Transverse colon (tissue), 4 donors: Measurements from ENCODE around the gene CISD3. TPM values are rescaled to one million over a fixed set of nuclear protein-coding genes. Genes with fewer than 3 reads are reported as not detected.

Source experiments
- DNase-seq: peaks from one replicate; pipeline ENCODE4 v3.0.0-alpha.2; 2019
- H3K27ac ChIP-seq, 4 donors: fragments of 200-600 bp; sonication (generic); 2 replicates each; pipeline ENCODE4 v1.5.1; 2016 to 2018; ENCODE audit warnings: inconsistent platforms in 4 of 4
- H3K27me3 ChIP-seq: fragments of 200-600 bp; sonication (generic); 2 replicates; pipeline ENCODE4 v1.5.1; 2017; ENCODE audit warnings: inconsistent platforms
- H3K36me3 ChIP-seq, 4 donors: fragments of 200-600 bp; sonication (generic); 2 replicates each; pipeline ENCODE4 v1.5.1; 2017 to 2019; ENCODE audit warnings: inconsistent platforms in 4 of 4
- H3K4me1 ChIP-seq, 4 donors: fragments of 200-600 bp; sonication (generic); 2 replicates each; pipeline ENCODE4 v1.5.1; 2017 to 2020; ENCODE audit warnings: inconsistent platforms in 4 of 4
- H3K4me3 ChIP-seq, 4 donors: fragments of 200-600 bp; sonication (generic); 1 replicate in 1 of 4; 2 replicates in 3 of 4; pipeline versions ENCODE4 v1.5.1 to v1.6.1; 2017 to 2019; ENCODE audit warnings: inconsistent platforms in 4 of 4
- H3K9me3 ChIP-seq, 2 donors: fragments of 200-600 bp; sonication (generic); 2 replicates each; pipeline ENCODE4 v1.5.1; 2017 to 2019; ENCODE audit warnings: inconsistent platforms in 2 of 2
- EP300 ChIP-seq: sonication (generic); formaldehyde crosslinking; IDR thresholded peaks from one replicate; pipeline ENCODE4 v1.6.1; 2017; ENCODE audit warnings: antibody characterized with exemption, low read depth
- POLR2A ChIP-seq: fragments of 450-650 bp; IDR thresholded peaks from one replicate; pipeline ENCODE4 v1.6.1; 2016; ENCODE audit warnings: antibody characterized with exemption, mild to moderate bottlenecking, moderate library complexity
- POLR2AphosphoS5 ChIP-seq, 3 donors: sonication (generic); formaldehyde crosslinking; IDR thresholded peaks; one replicate each; pipeline ENCODE4 v1.6.1; 2016; ENCODE audit warnings: antibody characterized with exemption in 3 of 3
- WGBS, 2 donors: methylation state at CpG; one replicate each; pipeline ENCODE4 v1.1.5; 2018; ENCODE audit warnings: low coverage in 1 of 2; 5-methylcytosine and 5-hydroxymethylcytosine counted together
- in situ Hi-C, 4 donors: fragments of 200-750 bp; cut with MboI; loops; one replicate each; pipeline versions ENCODE4 v1.15.0 to v1.15.1; 2017; ENCODE audit warnings: low sequenced_read_pairs in 3 of 4, low pct_ligation_motif_present in 1 of 4, low pct_unique_long_range_greater_than_20kb in 1 of 4
- intact Hi-C: fragments of 100-400 bp; cut with DNase I; formaldehyde crosslinking; loops from one replicate; pipeline ENCODE4 v1.15.1; 2023; ENCODE audit warnings: low total_unique reads
- total RNA-seq, 4 donors: library from RNA; depleted of rRNA; stranded (reverse); fragments of >200 nt; gene quantifications; one replicate each; pipeline ENCODE4 v1.1.0, GENCODE V29; 2016
- TF ChIP-seq, protein P1 (sequence below), 5 experiments: fragments of 200-600 bp in 3 of 5; fragments of 450-650 bp in 2 of 5; sonication (generic) in 3 of 5; IDR thresholded peaks; 1 replicate in 2 of 5; 2 replicates in 3 of 5; pipeline ENCODE4 v1.5.1; 2016 to 2017; ENCODE audit warnings: antibody characterized with exemption in 5 of 5, inconsistent platforms in 3 of 5, mild to moderate bottlenecking in 2 of 5, moderate library complexity in 1 of 5

CISD3 gene
- total RNA-seq, 4 donors from 2014 or later: 11.2 to 35.0 (median 20.5) TPM

DNA sequence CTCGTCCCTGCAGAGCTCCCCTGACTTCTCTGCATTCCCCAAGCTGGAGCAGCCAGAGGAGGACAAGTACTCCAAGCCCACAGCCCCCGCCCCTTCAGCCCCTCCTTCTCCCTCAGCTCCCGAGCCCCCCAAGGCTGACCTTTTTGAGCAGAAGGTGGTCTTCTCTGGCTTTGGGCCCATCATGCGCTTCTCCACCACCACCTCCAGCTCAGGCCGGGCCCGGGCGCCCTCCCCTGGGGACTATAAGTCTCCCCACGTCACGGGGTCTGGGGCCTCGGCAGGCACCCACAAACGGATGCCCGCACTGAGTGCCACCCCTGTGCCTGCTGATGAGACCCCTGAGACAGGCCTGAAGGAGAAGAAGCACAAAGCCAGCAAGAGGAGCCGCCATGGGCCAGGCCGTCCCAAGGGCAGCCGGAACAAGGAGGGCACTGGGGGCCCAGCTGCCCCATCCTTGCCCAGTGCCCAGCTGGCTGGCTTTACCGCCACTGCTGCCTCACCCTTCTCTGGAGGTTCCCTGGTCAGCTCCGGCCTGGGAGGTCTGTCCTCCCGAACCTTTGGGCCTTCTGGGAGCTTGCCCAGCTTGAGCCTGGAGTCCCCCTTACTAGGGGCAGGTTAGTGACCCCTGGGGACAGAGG lies 13.7 kb upstream of the CISD3 start:
- intact Hi-C loops: no loop called here
- Histone ChIP-seq H3K9me3 (no peaks in the 10 kb centered on the region), H3K27ac (no peak overlapping the region), H3K4me3 (no peak overlapping the region), H3K36me3 (peaks cover 0 to 31% (median 9%) of the 10 kb centered on the region in 4 donors), H3K4me1 (peaks cover 0 to 10% (median 0%) of the 10 kb centered on the region in 4 donors), H3K27me3 (no peaks in the 10 kb centered on the region)
- TF ChIP-seq EP300 (no peak), POLR2A (no peak), POLR2AphosphoS5 (IDR thresholded peaks at IDR 0.05) (no peak)
- TF ChIP-seq, protein P1, sequence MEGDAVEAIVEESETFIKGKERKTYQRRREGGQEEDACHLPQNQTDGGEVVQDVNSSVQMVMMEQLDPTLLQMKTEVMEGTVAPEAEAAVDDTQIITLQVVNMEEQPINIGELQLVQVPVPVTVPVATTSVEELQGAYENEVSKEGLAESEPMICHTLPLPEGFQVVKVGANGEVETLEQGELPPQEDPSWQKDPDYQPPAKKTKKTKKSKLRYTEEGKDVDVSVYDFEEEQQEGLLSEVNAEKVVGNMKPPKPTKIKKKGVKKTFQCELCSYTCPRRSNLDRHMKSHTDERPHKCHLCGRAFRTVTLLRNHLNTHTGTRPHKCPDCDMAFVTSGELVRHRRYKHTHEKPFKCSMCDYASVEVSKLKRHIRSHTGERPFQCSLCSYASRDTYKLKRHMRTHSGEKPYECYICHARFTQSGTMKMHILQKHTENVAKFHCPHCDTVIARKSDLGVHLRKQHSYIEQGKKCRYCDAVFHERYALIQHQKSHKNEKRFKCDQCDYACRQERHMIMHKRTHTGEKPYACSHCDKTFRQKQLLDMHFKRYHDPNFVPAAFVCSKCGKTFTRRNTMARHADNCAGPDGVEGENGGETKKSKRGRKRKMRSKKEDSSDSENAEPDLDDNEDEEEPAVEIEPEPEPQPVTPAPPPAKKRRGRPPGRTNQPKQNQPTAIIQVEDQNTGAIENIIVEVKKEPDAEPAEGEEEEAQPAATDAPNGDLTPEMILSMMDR (IDR thresholded peaks at IDR 0.05): no peak
- WGBS, 2 donors: 85 to 100% methylated on average over 1 to 8 of the region's 18 CpGs
- no peak for DNase-seq
- in situ Hi-C loops: no loop called here

DNA sequence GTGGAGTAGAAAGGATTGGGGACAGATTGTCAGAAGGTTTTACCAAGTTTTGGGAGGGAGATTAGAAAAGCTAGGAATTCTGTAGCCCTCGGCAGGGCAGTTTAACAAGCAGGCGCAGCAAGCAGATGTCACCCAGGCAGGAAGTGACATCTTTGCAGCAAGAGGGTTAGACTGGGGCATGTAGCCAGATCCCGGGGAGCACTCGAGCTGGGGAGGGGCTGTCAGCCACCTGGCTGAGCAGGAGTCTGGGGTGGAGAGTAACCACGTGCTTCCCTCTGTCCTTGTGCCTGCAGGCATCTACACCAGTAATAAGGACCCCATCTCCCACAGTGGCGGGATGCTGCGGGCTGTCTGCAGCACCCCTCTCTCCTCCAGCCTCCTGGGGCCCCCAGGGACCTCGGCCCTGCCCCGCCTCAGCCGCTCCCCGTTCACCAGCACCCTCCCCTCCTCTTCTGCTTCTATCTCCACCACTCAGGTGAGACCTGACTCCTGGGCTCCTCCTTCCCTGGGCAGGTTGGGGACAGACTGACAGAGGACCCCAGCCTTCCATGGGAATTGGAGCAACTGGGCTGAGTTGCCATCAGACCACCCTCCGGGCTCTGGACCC lies 12.9 kb upstream of the CISD3 start:
- 83% methylated on average over 12 of the region's 12 CpGs; no CpG with 5 or more reads in 1 of the 2 donors for WGBS, 2 donors
- peaks cover 0 to 31% (median 7%) of the 10 kb centered on the region in 4 donors for H3K36me3 ChIP-seq
- in situ Hi-C loops: no loop called here

DNA sequence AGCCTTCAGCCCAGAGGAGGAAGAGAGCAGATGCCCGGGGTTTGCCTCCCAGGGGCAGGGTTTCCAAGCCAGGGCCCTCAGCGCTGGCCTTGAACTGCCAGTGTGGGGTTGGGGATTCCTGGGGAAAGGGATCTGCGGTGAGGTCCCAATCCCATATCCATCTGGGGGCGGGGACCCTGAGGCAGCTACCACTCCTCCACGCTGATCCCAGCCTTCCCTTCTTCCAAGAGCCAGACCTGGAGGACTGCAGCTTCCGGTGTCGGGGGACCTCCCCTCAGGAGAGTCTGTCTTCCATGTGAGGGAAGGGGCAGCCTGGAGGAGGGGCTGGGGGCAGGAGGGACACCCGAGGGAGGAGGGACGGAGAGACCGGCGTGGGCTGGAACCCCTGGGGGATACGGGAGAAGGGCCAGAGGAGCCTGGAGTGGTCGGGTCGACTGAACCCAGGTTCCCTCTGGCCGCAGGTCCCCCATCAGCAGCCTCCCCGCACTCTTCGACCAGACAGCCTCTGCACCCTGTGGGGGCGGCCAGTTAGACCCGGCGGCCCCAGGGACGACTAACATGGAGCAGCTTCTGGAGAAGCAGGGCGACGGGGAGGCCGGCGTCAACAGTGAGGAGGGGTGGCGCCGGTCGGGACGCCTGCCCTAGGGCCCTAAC lies 10.7 kb upstream of the CISD3 start:
- no peak overlapping the region for H3K27ac ChIP-seq
- WGBS, 2 donors: 86% methylated on average over 24 of the region's 29 CpGs; no CpG with 5 or more reads in 1 of the 2 donors
- TF ChIP-seq, protein P1 (IDR thresholded peaks at IDR 0.05): no peak
- no peak for TF ChIP-seq EP300
- no peak for TF ChIP-seq POLR2AphosphoS5 (IDR thresholded peaks at IDR 0.05)
- H3K36me3 ChIP-seq: peaks cover 0 to 31% (median 5%) of the 10 kb centered on the region in 4 donors
- peaks cover 0 to 15% (median 5%) of the 10 kb centered on the region in 4 donors for H3K4me1 ChIP-seq
- no peak overlapping the region for H3K4me3 ChIP-seq
- intact Hi-C loops: no loop called here
- no peak for DNase-seq
- in situ Hi-C loops: no loop called here
- no peaks in the 10 kb centered on the region for H3K9me3 ChIP-seq
- H3K27me3 ChIP-seq: no peaks in the 10 kb centered on the region

More for the DNA sequence above, 12.9 kb upstream of the CISD3 start:
- intact Hi-C loops: no loop called here
- no peak for TF ChIP-seq EP300
- TF ChIP-seq POLR2AphosphoS5 (IDR thresholded peaks at IDR 0.05): no peak
- TF ChIP-seq, protein P1 (IDR thresholded peaks at IDR 0.05): no peak
- no peak for TF ChIP-seq POLR2A
- Histone ChIP-seq H3K27ac (no peak overlapping the region), H3K27me3 (no peaks in the 10 kb centered on the region), H3K4me1 (peaks cover 0 to 10% (median 0%) of the 10 kb centered on the region in 4 donors), H3K4me3 (no peak overlapping the region), H3K9me3 (no peaks in the 10 kb centered on the region)
- DNase-seq: no peak

DNA sequence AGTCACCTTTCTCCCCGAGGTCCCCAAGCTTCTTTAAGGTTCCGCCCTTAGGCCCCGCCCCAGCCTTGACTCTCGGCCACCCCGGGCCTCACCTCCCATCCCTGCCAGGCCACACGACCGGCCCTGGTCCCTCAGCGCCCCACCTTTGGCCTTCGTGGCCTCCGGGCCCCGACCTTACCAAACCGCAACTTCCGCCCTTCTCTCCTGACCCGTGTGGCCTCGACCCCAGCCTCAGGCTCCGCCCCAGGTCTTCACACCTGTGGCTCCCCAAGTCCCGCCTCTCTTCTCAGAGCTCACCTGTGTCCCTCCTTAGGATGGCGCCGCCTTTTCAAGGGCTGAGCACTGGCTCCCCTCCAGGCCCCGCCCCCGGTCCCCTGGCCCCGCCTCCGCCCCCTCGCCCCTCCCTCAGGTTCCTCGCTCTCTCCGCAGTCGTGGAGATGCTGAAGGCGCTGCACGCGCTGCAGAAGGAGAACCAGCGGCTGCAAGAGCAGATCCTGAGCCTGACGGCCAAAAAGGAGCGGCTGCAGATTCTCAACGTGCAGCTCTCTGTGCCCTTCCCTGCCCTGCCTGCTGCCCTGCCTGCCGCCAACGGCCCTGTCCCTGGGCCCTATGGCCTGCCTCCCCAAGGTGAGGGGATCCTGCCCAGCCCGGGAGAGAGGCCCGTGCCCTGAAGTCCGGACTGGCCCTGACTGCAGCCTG lies 10.0 kb upstream of the CISD3 start:
- Histone ChIP-seq H3K36me3 (peaks cover 0 to 30% (median 5%) of the 10 kb centered on the region in 4 donors), H3K27ac (no peak overlapping the region), H3K9me3 (no peaks in the 10 kb centered on the region), H3K4me1 (peaks cover 0 to 22% (median 12%) of the 10 kb centered on the region in 4 donors), H3K4me3 (no peak overlapping the region), H3K27me3 (no peaks in the 10 kb centered on the region)
- TF ChIP-seq POLR2A: no peak
- no peak for TF ChIP-seq POLR2AphosphoS5 (IDR thresholded peaks at IDR 0.05)
- TF ChIP-seq, protein P1 (IDR thresholded peaks at IDR 0.05): no peak
- TF ChIP-seq EP300: no peak
- no peak for DNase-seq
- WGBS, 2 donors: 74 to 82% methylated on average over 7 to 33 of the region's 39 CpGs
- intact Hi-C loops (no loop called here), in situ Hi-C loops (no loop called here)
